GM19328 (cell line): ENCODE results near the gene DPP10.
"Not testable (repeated sequence)": the region's sequence is repeated elsewhere in the genome, so short reads cannot be mapped to it uniquely, and the experiment has no call there.

Source experiments
- ATAC-seq: cut with Tn5 transposase; IDR thresholded peaks from one replicate; pipeline ENCODE4 v1.9.1; 2021; ENCODE audit warnings: mild to moderate bottlenecking, moderate library complexity; ENCODE audit not compliant: unreplicated experiment

Gene DPP10

GRCh38 chr2:114499101-114499500 is 56.7 kb downstream of the DPP10 start:
- ATAC-seq = no peak

DNA sequence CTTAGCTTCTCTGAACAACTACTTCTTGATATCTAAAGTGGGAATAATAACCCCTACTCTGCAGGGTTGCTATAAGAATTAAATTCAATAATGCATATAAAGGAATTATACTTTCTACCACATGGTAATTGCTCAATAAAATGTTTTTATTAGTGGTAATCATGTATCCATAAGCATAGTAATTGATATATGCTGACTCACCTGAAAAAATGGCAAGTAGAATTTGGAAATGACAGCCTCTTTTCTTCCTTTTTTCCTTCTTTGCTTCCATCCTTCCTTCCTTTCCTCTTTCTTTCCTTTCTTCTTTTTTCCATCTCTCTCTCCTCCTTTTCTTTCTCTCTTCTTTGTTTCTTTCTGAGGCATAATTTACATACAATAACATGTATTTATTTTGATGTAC is 65.3 kb downstream of the DPP10 start:
- no peak for ATAC-seq

DNA sequence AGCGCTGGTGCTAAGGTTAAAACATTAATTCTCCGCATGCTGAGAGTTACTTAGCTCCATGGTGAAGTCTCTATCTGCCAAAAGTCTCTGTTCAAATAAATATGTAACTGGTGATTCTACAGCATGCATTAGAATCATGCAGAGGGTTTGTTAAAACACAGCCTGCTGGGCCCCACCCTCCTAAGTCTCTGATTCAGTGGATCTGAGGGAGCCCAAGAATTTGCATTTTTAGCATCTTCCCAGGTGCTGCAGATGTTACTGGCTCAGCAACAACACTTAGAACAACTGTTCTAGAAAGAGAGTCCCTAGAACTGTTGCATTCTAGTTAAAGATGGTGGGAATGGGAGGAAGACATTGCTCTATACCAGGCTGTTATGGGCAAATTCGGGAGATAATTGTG is 73.4 kb downstream of the DPP10 start:
- ATAC-seq = no peak

DNA sequence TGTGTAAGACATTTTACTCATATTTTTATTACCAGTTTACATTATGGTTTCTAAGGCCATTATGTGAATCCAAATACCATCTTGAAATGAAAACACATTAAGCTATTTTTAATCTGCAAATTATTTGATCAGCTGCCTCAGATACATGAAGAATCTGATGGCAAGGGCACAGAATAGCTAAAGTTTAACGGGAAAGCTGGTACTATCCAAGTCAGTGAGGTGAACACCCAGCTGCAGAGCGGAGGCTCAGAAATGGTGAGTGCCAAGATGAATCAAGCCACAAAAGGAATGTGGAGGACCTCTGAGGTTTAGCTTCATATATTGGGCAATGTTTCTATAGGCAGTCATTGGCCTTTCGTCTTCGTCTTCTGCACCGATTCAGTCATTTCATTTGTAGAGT is 75.1 kb downstream of the DPP10 start:
- ATAC-seq = no peak

- ATAC-seq = no peak
Measured at GRCh38 chr2:114518738-114519137, 76.3 kb downstream of the DPP10 start.

GRCh38 chr2:114522612-114523011 is 80.2 kb downstream of the DPP10 start:
- ATAC-seq = not testable (repeated sequence)

DNA sequence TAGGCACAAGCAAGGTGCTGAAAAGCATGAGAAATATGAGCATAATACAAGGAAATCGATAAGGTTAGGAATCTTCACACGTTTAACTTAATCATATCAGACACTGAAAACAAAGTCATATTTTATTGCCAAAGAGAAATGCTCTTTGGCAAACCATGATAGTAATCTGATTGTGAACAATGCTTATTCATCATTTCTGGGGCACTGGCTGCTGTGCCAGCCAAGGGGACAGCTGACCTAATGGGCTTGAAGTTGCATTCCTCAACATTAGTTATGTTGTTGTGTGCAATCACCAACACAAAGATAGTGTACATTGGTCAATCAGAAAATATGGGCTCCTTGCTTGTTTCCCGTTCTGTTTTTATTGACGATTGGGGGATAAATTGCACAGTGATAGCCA is 83.5 kb downstream of the DPP10 start:
- ATAC-seq = no peak

DNA sequence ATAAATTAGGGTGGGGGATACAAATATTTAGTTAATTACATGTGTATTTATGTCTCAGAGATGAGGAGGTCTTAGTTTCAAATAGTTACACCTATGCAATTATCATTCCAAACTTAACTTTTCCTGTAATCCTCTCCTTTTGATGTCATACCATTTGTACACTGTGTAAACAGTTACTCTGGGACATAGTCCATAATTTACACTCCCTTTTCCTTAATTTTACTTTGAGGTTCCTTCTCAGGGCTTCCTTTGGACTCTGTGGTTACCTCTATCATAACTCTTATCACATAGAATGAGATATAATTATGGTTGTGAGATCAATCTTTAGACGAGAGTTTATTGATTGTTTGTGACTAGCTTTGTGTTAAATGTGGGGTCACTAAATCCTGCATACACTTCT is 84.4 kb downstream of the DPP10 start:
- no peak for ATAC-seq

DNA sequence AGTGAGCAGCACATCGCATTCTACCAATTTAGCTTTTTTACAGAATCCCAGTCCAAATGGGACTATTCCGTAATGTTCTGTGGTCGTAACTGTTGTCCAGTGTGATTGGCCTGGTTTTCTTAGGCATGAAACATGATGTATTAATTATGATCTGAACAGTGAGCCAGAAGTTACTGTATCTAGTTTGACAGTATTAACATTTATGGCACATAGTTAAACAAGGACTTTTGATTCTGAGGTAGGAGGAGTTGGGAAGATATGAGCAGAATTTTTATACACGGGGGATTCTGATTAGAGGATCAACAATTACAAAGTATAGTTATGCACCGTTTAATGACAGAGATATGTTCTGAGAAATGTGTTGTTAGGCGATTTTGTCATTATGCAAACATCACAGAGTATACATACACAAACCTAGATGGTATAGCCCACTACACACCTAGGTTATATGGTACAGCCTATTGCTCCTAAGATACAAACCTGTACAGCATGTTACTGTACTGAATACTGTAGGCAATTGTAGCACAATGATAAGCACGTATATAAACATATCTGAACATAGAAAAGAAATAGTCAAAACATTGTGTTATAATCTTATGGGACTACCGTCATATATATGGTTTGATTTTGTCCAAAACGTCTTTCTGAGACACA is 85.0 kb downstream of the DPP10 start:
- no peak for ATAC-seq

GRCh38 chr2:114534116-114535084 is 92.0 kb downstream of the DPP10 start:
- no peak for ATAC-seq

DNA sequence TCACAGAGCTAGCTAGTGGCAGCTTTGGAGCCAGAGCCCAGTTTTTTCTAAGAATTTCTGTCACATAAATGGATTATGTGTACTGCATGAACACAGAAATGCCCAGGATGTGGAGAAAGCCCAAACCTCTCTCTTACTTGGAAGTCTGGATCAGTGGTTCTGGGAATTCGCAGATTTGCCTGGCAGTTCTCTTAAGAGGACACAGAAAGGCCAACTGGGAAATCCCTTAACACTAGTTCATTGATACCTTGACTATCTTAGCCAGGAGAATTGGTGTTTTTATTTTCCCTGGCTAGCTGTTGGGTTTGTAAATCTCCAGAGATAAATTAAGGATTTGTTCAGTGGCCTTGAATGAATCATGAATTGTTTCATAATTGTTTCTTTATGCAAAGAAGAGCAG is 95.3 kb downstream of the DPP10 start:
- no peak for ATAC-seq

DNA sequence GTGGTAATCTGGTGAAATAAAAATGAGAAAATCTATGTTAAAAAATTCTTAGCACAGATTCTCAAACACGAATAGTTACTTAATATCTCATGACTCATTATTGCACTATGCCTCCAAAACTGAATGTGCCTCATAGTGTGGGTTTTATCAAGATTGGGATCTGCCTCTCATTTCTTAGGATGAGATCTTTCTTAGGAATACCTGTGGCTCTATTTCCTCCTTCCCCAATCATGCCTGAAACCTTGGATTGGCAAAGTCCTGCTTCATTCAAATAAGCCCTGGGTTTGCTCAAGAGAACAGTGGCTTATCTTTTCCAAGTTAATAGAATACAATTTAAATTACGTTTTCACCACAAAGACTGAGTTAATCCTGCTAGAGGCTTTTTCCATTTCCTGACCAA is 100.3 kb downstream of the DPP10 start:
- ATAC-seq = no peak

DNA sequence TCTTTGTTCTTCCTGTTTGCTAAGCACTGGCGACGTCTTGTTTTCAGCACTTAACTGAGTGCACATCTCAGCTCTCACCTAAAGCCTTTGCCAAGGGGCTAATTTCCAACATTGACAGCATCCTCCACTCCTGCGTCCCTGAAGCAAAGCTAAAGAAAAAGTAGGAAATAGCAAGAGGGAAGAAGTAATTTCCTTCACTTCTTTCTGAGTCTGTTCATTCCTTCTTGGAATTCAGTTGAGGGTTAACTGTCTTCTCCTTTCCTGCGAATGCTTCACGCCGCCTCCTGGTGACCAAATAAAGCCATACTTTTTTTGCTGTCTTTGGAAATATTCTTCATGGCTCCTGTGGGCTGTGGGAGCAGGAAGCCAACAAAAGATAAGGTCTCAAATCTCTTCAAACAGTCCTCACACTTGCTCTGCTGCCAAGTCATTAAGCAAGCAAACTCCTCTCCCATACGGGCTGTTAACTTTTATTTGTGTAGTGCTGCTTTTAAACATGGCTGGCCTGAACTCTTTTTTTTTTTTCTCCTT is 100.9 kb downstream of the DPP10 start:
- no peak for ATAC-seq

DNA sequence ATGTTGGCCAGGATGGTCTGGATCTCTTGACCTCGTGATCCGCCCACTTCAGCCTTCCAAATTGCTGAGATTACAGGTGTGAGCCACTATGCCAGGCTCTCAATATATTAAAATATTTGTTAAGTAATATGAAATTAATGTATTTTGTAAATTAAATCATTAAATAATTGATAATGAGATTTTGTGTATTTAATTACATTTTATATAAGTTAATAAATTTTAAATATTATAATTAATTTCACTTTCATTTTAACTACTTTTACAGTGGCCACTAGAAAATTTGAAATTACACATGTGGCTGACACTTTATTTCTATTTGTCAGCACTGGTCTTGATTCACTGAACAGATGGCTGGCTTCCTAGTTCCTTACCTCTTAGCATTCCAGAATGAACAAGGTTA is 102.6 kb downstream of the DPP10 start:
- ATAC-seq = no peak

- ATAC-seq = no peak
Measured at GRCh38 chr2:114546531-114546930, 104.1 kb downstream of the DPP10 start.

DNA sequence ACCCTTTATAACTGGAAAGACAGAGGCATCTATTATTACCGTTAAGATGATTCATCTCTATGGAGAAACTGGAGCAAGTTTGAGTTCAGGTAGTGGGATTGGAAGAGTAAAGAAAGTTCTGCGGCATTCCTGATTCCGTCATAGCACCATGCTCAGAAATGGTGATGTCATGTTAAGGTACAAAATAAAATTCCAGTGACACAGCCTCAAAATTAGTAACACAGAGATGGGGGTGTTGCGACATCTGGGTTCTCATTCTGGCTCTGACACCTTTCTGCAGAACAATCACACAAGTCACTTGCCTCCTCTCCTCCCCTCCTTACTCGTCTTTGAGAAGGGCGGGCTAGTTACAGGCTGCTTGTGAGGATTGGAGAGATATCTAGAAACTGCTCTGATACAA is 105.7 kb downstream of the DPP10 start:
- ATAC-seq = no peak

- no peak for ATAC-seq
Measured at GRCh38 chr2:114550364-114550763, 107.9 kb downstream of the DPP10 start.

DNA sequence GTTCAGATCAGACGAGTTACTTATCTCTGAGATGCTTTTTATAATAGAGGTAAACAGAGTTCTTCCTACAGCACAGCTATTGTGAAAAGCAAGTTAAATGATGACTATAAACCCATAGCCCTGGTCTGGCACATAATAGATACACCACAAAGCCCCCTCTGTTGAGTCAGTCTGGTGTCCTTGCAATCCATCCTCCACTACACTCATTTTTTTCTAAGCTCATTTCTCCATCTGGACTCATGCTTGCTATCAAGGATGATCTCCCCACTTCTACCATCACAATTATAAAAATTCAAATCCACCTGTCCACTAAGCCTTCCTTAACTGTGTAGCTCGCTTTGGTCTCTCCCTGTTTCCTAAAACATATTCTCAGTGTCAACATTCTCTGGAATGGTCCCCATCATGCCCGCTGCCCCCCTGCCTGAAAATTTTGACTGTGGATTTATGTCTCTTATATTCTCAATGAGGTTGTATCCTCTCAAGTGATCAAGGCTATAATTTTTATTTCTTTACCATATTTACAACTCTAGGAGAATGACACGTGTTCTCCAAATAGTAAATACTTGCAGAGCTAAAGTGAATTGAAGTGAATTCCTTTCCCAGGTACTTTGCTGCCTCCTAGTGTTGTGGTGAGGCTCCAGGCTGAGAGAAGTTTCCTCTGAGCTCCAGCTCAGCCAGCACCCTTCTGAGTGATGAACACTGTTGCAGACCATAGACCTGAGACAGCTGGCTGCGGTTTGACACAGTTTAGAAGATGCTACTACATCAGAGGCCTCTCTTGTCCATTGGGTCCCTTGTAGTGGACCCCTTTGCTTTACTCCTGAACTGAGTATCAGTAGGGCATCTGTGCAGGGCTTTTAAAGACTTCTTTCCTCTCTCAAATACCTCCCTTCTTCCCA is 108.7 kb downstream of the DPP10 start:
- ATAC-seq = no peak

GRCh38 chr2:114553027-114553426 is 110.6 kb downstream of the DPP10 start:
- no peak for ATAC-seq

GRCh38 chr2:114569166-114569565 is 126.7 kb downstream of the DPP10 start:
- ATAC-seq = no peak

GRCh38 chr2:114577657-114578056 is 135.2 kb downstream of the DPP10 start:
- no peak for ATAC-seq
